IPS DF 19.7 (cell line): ENCODE results near the gene MRPL24.
"Not testable (repeated sequence)": the region's sequence is repeated elsewhere in the genome, so short reads cannot be mapped to it uniquely, and the experiment has no call there.

Experiments
- DNase-seq: peaks from one replicate; pipeline ENCODE4 v3.0.0-alpha.2; 2013; ENCODE audit warnings: low read depth, low spot score

The MRPL24 gene

DNA sequence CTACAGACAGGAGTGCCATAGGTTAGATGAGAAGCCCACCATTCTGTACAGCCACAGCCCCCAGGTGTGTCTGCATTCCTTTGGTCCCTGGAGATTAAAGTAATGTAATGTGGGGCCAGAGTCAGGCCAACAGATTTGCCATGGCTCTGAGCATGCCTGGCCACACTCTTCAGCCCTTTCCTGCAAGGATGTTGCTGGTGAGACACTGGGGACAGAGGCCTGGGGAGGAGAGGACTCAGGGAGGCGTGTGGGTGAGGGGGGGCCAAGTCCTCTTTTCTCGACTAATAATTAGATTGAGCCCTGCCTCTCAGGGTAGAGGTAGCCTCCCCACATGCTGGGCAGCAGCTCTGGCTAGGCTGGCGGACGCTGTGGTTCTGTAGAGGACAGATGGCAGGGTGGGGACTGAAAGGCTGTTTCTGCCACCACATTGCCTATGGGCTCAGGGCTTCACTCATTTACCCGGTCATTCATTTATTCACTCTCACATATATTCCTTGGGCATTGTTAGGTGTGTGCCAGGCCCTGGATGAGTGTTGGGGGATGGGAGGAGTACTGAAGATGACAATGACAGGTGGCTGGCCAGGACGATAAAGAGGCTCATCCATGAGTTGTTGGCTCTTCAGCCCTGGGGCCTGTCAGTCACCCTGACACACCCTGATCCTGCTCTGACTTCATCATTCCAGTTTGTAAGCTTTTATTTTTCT, 19.4 kb upstream of the MRPL24 start:
- no peak for DNase-seq

DNA sequence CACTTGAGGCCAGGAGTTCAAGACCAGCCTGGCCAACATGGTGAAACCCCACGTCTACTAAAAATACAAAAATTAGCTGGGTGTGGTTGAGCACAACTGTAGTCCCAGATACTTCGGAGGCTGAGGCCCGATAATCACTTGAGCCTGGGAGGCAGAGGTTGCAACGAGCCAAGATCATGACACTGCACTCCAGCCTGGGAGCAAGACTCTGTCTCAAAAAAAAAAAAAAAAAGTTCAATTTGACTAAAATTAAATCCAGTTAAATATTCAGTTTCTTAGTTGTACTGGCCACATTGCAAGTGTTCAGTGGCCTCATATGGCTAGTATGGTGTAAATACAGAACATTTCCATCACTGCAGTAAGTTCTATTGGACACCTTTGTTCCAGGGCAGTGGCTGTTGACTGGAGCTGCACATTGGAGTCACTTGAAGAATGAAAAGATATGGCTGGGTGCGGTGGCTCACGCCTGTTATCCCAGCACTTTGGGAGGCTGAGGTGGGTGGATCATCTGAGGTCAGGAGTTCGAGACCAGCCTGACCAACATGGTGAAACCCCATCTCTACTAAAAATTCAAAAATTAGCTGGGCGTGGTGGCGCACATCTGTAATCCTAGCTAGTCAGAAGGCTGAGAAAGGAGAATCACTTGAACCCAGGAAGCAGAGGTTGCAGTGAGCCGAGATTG, 16.8 kb upstream of the MRPL24 start:
- not testable (repeated sequence) for DNase-seq

DNA sequence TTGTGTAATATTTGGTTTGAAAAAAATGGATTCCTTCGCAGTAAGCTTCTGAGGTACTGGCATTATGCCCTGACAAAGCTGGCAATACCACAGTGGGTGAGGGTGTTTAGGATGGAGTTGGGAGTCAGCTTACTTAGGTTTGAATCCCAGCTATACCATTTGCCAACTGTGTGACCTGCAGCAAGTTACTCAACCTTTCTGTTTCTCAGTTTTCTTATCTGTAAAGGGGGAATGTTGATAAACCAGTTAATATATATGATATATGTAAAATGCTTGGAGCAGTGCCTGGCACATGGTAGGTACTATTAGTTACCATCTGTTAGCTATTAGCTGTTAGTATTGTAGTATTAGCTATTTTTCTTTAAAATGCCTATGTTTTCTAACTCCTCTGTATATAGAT, 15.5 kb upstream of the MRPL24 start:
- DNase-seq: no peak

DNA sequence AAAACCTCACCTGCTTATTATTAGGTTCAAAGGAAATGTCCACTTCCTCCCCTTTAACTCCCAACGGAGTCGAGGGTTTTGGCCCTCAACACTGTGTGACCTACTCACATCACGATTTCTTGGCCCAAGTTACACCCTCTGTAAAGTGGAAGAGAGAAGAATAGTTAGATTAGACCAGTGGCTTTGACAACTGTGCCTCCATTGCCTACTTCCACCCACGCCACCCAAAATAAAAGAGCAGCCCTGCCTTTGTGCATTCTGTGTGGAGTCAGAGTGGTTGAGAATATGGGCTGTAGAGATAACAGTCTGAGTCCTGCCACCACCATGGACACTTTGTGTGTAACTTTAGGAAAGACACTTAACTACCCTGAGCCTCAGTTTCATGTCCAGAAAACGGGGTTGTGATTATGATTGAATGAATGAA, 14.7 kb upstream of the MRPL24 start:
- DNase-seq: no peak

DNA sequence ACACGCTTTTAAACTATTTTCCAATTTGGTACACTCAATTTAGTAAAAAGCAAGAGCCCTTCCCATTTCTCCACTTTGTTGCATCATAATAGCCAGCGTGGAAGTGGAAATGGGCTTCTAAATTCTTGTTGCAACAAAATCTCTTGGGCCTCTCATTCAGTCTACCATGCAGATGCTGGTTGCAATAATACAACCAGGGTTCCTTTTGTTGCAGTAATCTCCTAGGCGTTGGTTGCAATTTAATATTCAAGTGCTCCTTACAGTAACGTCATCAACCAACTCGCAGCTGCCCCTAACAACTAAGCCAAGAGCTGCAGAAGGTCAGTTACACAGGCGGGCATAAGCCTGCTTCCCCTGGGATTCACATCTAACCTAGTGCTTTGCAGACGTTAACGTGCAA, 13.3 kb upstream of the MRPL24 start:
- no peak for DNase-seq

DNA sequence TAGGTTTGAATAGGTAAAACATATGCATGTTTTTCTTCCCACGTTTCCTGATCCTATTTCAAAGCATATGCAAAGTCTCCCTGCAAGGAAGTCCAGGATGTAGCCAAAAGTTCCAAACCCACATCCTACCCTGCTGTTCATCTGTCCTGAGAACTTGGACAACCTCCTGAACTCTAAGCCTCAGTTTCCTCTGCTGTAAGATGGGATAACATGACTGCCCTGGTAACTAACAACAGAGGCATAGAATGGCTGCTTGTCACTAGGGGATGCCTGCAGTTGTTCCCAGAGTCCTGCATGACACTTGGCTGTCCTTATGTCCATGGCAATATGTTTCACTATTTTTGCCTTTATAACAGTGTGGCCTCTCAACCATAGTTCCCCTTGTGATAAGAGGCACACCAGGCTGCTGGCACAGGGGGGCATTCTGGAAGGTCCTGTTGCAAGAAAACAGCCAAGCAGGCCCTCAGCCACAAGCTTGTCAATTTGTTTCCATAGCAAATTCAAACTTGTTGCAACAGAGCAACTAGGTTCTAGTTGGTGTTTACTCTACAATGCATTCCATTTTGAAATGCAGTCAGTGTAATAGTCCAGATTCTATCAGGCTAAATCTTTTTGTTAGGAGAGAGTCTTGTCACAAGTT, 12.1 kb upstream of the MRPL24 start:
- DNase-seq: no peak

DNA sequence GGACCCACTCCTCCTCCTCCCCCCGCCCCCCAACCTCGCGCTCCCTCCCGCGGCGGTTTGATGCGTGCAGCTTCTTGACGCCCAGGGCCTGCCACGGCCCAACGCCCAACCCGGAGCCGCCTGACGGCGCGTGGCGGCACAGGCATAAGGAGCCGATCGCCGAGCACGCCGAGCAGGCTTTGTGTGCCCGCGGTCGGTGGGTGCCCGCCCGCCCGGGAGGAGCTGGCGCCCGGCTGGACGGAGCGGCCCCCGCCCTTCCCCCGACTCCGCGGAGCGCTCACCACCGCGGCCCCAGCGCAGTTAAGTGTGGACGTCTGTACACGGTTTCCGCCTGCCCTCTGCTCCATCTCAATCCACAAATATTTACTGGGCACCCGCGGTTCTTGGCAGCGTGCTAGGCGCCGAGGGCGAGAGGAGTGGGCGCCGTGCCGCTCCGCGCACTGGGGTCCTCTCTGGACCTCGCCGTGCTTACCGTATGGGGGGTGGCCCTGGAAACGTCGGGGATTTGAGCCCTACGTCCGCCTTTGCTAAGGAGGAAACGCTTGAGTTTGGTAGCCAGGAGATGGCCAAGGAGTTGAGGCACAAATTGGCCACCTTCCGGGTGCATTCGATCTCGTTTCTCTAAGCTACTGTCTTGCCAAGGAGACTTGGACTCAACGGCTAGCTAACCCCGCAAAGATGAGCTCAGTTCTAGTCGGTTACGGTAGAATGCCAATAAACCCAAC, 11.0 kb upstream of the MRPL24 start:
- DNase-seq: peak; percentile 78

DNA sequence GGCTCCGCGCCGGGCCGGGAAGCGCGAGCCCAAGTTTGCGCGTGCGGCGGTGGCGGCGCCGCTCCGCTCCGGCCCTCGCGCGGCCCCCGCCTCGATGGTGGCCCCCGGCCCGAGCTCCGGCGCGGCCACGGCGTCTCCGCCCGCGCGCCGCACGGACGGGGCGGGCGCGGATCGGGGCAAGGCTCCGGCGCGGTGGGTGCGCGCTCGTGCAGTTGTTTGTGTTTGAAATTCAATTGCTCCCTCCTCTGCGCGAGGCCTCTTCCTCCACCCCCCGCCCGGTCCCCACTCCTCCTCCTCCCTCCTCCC, 10.5 kb upstream of the MRPL24 start, which contains the start of gene HDGF:
HDGF (minus strand) TSS at position 225 of the 306 bp plus-strand sequence. CDS start 246 bp downstream, outside the sequence.
- DNase-seq: no peak

DNA sequence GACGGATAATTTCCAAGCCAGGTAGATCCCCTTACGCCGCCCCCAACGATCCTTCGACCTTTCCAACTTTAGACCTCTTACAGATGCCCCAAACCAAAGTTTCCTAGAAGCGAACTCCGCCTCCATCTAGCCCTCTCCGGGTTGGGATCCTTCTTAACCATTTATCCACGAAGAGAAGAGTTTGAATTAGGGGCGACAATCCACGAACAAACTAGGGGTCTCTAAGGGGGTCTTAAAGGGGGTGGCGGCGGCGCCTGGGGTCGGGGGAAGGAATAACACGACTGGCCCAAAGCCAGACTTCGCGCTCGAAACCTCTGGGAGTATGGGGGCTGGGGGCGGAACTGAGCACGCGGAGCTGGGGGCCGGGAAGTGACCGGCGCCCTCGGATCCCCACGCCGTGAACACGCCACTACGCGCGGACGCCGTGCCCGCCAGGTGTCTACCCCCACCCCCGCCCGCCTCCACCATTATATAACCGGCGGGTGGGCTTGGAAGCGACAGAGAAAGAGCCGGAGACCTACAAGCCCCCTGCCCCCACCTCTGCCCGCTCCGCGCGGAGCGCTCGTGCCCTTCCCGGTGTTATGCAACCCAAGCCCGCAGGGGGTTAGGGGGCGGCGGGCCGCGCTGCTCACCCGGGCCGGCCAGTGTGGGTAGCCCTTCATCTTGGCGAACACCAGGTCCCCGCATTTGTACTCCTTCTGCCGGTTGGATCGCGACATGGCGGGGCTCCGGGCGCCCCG, 10.0 kb upstream of the MRPL24 start:
- no peak for DNase-seq

DNA sequence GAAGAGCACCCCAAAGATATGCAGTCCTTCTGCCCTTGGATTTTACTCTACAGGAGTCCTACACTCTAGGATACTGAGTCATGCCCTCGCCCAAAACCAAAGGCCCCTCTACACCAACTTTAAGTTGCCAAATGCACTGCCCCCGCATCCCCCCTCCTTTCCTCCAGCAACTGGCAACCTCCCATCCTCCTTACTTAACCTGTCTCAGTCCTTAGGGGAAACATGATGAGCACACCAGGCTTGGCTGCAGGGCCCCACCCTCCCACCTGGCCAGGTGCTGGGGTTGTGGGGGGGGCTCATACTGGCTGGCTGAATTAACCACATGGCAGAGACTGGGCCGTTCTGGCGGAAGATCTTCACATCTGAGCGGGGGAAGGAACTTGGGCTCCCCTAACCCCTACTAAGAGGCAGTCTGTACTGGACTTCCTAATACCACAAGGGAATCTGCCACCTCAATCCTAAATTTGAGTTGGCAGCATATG, 9.3 kb upstream of the MRPL24 start:
- no peak for DNase-seq

DNA sequence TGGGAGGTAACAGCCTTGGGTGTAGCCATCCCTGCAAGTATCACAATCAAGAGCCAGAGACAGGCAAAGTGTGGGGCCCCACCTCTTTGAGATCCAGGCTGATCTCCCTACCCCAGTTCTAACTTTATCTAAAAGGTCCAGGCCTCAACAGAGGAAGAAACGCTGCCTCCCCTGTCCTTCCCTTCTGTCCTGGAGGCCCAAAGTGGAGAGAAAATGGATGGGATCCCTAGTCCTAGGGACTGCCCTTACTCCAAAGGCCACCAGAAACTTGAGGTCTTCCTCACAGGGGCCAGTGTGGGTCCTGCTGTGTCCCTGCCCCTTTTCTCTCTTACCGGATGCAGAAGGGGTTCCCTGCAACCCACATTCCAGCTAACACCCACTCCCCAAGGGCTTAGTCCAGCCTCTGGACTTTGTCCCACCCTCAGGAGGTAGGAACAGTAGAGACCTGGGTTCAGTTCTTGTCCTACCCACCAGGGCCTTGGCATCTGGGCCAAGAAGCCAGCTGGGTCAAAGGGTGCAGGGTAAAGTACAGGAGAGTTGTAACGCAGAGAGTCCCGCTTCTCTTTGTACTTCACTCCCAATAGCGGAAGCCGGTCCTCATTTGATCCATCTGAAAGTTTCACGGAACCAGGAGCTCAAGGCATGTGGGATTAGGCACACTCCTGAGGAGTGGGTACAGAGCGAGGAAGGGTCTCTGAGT, 8.7 kb upstream of the MRPL24 start:
- DNase-seq: no peak

DNA sequence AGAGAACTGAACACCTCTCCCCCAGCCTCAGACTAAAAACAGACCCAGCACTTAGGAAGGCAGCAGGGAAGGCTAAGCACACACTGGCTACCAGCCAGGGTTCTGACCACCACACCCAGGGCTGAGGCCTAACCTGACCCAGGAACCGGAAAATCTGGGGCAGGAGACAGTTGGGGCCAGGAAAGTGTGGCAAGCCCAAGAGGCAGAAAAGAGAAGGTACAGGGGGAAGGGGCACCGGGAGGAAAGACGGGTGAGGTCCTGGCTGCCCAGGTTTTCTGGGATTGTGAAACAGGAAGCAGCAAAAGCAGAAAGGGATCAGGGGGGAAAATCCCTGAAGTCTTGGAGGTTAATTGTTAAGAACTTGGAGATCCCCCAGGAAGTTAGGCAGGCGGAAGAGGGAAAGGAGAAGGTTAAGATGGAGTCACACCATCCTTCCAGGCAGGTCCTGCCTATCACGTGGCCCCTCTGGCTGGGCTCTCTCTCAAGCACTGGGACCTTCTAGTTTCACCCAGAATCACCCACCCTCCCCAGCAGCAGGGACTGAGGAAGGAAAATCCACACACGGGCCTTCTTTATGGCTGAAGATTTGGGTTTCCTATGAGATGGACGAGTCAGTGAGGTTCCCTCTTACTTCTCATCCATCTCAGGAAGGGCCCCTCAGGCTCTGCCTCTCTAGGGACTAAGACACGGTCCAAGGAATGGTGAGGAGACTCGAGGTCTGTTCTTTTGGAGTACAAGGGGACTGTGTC, 8.0 kb upstream of the MRPL24 start:
- no peak for DNase-seq

DNA sequence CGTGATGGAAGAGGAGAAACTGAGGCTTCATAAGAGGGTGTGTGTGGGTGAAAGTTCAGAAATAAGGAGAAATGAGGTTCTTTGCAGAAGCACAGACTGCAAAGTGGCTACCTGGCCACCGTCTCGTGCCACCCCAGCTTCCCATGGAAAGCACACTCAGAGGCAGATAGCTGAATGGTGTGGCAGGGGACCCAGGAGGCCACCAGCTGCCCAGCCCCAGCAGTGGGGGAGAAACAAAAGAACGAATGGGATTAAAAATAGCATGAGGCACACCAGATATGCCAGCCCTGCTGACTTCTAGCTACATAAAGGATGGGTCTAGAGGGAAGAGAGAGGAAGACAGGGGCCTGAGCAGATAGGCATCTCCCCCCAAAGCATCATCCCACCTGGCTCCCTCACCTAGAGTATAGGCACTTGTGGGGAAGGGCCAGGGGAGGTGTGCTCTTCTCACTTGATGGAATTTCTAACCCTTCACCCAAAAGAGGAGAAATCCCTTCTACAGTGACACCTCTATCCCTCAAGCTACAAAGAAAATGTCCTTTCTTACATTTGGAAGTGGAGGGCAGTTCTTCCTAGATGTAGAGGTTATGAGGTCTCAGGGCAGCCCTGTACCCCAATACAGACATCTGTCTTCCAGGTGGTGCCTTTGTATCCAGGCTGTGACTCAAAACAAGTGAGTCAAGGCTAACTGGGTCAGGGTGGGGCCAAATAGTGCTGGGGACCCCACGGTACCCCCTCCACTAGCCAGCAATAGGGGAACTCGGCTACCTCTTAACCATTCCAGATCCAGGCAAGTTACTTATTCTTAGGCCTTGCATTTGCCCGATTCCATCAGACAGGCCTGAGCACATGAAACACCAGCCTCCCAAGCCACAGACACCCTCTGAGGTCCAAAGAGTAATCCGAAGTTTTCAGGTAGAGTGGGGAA, 7.1 kb upstream of the MRPL24 start:
- DNase-seq: no peak

DNA sequence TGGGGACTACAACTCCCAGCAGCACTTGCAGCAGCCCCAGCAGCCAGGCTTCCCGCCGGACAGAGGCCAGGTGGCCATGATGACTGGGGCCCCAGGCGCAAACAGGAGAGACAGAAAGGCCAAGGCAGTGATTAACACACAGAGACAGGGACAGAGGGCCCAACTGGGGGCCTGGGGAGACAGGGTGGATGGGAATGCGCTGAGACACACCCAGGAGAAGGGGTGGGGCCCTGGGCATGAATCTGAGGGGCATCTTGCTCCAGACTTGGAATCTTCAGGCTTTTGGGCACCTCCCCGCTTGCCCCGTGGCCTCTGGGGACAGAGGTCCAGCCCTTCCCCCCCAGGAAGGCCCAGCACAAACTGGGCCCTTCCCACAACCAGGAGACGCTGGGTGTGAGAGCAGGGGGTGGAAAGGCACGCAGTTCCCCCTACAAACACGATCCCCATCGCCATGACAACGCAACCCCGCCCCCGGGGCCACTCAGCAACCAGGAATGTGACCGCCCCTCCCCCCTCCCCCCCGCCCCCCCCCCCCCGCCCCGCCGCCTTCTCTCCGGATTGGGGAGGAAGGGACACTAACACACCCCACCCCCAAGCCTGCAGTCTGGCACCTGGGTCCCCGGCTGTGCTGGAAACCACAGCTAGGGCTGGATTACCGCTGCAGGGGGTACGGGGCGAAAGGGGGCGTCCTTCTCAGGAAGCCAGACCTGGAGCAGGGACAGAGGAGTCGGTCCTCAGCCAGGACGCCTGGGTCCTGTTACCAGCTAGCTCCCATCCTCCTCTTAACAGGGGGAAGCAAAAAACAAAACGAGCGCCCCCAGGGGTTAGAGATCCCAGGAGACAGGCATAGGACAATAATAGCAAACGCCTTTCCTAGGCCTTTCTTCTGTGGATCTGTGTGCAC, 6.1 kb upstream of the MRPL24 start:
- no peak for DNase-seq

DNA sequence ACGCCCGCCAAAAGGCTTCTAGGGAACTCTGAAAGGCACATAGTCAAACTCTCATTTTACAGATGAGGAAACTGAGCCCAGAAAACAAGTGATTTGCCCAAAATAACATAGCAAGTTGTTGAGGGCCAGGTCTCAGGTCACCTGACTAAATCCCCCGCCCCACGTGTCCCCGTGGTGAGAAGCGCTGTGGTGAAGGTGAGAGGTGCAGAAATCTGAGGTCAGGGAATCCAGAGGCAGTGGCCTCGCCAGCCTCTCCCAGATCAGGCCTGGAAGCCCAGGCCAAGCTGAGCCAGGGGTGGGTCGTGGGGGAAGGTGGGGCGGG, 5.5 kb upstream of the MRPL24 start:
- DNase-seq: no peak

DNA sequence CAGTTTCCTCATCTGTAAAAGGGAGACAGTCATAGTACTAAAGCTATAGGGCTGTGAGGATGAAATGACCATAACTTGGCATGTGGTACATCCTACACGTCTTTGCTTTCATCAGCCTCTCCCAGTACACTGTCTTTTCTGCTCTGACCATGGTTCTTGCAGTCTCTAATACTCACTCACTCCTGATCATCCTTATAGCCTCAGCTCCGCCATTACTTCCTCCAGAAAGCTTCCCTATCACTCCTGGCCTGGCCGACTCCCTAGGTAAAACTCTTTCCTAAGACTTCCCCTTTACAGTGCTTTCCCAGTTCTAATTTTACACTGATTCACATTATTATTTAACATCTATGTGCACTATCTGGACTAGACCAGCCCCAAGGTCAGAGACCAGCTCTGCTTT, 5.0 kb upstream of the MRPL24 start:
- no peak for DNase-seq

DNA sequence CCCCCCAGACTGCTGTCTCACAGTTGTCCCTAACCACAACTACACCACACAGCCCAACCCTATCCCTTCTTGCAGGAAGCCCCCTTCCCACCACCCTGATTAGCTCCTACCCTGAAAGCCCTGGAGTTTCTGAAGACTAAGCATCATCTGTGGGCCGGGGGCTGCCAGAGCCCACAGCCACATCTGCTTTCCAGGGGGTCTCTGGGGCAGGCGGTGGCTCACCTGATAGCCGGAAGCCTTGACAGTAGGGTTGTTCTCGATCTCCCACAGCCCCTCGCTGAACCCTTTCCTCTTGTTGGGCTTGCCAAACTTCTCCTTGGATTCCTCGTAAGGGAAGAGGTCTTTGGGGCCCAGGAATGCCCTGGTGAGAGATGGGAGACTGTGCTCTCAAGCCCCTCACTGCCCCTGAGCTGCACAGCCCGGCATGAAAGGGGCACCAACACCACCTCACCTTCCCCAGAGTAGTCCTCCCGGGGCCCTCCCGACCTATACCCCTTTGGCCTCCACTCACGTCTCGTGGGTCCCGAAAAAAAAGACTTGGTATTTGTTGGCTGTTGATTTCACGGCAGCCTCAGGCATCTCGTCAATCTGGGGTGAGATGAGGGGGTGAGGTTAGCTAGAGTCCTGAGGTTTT, 4.0 kb upstream of the MRPL24 start:
- no peak for DNase-seq

DNA sequence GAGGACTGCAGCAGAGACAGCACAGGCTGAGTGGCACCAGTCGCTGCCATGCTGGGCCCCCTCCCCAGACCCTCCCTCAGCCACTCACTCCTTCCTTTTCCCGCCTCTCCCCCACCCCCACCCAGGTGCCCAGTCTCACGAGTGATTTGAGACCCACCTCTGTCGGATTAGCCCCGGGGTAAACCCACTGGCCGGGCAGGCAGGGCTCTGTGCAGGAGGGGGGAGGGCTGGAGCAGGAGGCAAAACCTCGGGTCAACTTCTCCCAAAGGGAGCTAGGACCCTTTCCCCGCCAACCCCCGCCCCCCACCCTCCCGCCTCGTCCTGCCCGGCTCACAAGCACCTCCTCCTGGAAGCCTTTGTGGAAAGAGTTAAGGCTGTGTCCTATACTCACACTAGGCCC, 3.5 kb upstream of the MRPL24 start:
- no peak for DNase-seq
